Measurements from ENCODE around the gene CHSY3.

DNA sequence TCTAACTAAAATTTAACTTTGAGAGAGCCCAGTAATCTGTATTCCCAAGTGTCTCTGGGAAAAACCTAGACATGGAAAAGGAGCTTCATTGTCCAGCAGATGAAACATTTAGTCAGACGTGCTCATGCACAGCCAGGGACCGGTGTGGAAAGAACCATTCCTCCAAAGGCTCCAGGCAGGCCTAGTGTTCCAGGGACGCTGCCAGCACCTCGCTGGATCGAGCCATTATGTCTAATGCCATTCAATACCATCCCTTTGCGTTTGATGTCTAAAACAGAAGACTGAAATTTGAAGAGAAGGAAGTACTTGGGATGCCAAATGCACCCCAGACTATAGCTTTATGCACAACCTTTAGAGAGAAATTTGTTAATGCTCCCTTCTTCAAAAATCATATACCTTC, 1.4 kb upstream of the CHSY3 start:
- TF ChIP-seq POLR2A (IDR thresholded peaks at IDR 0.05) = no peak
- TF ChIP-seq, protein P1, sequence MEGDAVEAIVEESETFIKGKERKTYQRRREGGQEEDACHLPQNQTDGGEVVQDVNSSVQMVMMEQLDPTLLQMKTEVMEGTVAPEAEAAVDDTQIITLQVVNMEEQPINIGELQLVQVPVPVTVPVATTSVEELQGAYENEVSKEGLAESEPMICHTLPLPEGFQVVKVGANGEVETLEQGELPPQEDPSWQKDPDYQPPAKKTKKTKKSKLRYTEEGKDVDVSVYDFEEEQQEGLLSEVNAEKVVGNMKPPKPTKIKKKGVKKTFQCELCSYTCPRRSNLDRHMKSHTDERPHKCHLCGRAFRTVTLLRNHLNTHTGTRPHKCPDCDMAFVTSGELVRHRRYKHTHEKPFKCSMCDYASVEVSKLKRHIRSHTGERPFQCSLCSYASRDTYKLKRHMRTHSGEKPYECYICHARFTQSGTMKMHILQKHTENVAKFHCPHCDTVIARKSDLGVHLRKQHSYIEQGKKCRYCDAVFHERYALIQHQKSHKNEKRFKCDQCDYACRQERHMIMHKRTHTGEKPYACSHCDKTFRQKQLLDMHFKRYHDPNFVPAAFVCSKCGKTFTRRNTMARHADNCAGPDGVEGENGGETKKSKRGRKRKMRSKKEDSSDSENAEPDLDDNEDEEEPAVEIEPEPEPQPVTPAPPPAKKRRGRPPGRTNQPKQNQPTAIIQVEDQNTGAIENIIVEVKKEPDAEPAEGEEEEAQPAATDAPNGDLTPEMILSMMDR (IDR thresholded peaks at IDR 0.05) = no peak
